DMS79 treated with DMSO at 0.1 percent for 48 hours (cell line): Measurements from ENCODE around the gene SLC7A5.
"Not testable (repeated sequence)": the region's sequence is repeated elsewhere in the genome, so short reads cannot be mapped to it uniquely, and the experiment has no call there.

Experiments
- DNase-seq: peaks from one replicate; lab custom pipeline; 2025; lab: John Stamatoyannopoulos, UW

SLC7A5 gene

DNA sequence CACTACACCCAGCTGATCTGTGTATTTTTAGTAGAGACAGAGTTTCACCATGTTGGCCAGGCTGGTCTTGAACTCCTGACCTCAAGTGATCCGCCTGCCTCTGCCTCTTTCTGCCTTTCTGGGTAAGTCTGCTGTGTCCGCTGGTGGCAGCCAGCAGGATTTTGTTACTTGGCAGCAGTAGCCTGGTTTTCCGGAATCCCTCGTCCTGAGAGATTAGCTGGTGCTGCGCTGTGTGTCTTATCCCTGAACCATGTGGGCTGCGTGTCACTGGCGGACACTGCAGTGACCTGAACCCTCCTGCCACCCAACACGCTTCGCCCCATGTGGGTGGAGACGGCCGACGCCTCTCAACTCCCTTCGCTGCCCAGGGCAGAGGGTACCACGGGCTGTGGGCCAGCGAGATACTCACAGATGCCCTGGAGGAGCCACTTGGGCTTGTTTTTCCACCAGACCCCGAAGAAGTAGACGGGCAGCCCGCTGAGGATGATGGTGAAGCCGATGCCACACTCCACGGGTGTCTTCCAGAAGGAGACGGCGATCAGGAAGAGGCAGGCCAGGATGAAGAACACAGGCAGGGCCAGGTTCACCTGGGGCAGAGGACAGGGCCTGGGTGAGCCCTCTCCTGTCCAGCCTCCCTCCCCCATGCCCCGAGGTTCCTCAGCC, 35.2 kb downstream of the SLC7A5 start:
- no peak for DNase-seq

DNA sequence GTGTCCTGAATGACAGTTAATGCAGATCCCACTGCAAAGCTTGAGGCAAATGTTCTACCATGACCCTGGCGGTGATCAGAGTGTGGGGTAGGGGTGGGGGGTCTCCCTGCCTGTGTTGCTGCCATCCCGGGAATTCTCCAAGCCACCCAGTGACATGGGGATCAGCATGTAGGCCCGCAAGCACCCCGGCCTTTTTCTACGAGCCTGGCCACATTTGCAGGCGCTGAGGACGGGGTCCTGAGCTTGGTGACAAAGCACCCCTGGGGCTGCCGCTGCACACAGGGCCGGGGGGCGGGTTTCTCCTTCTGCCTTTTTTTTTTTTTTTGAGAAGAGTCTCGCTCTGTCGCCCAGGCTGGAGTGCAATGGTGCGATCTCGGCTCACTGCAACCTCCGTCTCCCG, 35.8 kb downstream of the SLC7A5 start:
- DNase-seq = no peak

GRCh38 chr16:87832741-87833502, 36.4 kb downstream of the SLC7A5 start:
- no peak for DNase-seq

GRCh38 chr16:87832137-87832527, 37.2 kb downstream of the SLC7A5 start:
- no peak for DNase-seq

DNA sequence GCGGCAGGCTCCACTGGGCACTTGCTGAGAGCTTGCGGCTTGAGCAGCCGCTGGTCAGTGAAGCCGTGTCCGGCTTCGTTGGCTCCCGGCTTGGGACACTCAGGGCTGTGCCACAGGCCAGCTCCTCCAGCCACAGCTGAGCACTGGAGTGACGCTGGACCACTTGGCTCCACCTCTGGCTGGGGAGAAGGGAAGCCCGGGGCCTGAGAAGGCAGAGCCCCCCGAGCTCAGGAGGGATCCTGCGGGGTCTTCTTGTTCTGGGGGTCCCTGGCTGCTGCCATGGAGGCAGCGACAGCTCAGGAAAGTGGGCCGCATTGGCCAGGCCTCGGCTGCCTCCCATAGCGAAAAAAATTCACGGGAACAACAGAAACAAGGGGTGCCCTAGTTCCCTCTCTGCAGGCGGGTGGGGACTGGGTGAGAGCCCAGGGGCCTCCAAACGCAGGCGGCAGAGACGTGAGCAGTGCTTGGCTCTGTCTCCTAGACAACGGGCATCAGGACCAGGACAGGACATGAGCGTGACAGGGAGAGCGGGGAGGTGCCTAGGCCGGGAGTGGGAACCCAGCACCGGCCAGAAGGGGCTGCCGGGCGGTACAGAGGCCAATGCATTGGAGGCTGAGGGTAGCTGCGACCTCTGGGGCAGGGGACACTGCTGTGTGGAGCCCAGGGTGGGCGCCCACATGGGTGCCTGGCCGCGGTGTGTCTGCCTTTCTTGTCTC, 37.7 kb downstream of the SLC7A5 start:
- DNase-seq = no peak

- no peak for DNase-seq
Measured at GRCh38 chr16:87830673-87831420, 38.5 kb downstream of the SLC7A5 start.

- no peak for DNase-seq
Measured at GRCh38 chr16:87829988-87830672, 39.2 kb downstream of the SLC7A5 start.

DNA sequence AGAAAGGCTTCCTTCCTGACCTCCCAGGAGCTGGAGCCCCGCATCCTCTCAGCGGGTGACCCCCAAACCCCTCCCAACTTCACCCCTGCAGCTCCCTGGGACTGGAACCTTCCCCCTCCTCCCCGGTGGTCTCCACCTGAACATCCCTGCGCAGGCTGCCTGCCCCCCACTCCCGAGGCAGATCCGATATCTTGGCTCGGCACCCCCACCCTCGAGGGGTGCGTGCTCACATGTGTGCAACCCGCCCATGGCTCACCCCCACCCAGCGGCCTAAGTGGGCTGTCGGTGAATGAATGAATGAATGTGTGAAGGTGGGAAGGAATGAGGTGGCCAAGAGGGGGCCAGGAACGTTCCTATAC, 39.7 kb downstream of the SLC7A5 start:
- no peak for DNase-seq

DNA sequence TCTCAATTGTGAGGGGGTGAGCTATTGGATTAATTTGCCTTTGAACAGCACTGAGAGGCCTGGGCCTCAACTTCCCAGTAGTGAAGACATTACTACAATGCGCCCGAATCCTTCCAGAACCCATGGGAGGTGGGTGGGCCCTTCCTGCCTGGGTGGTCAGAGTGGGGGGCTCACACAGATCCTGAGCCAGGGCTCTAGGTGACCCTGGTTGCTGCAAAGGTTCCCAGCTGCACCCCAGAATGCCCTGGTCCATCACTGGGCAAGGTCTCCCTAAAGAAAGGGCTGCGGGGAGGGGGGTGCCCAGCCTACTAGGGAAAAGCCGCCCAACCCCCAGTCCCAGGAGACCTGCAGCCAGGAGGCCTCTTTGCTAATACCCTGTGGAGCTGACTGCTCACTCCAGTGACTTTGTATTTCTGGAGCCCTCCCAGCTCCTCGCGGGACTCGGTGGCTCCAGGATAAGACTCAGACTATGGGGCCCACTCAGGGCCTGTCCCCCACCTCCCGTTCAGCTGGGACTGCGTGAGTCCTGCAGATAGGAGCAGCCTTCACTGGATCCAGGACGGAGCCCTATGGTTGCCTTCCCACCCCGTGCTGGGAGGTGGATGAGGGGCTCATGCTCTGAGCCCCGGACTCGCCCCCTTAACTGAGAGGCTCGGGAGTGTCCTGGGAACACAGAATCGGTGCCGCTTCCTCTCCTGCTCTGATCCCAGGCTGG, 40.2 kb downstream of the SLC7A5 start:
- DNase-seq = no peak

DNA sequence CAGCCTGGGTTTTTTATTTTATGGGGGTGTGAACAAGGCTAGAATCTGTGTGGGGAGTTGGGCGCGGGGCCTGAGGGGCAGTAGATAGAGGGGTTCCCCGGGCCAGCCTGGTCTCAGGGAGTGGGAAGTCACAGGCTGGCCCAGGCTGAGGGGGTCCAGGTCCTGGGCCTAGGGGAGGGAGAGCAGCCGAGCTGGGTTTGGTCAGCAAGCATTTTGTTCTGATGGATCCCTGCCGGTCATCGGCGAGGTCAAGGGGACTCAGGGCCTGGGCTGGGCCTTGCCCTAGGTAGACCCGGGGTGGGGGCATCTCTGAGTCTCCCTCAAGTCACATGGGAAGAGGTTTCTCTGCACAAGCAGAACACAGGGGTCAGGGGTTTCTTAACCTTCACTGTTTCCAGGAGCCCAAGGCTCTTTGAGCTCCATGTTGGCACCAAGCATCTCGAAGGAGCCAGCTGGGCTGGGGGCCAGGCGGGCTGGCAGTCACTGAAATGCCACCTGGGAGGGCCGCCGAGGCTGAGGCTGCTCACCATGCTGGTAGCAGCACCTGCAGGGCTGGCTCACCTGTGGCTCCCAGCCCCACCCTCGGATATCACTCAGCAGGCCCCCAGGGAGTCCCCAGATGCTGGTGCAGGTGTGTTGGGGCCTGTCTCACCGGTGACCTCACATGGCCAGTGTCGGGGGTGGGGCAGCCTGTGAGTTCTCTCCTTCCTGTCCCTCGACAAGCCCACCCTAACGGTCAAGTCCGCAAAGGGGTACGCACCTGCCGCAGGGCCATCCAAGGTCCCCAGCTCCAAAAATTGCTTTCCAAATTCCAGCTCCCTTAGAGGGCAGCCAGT, 41.0 kb downstream of the SLC7A5 start:
- peak; percentile 12 for DNase-seq

- not testable (repeated sequence) for DNase-seq
Measured at GRCh38 chr16:87827588-87827915, 41.8 kb downstream of the SLC7A5 start.

DNA sequence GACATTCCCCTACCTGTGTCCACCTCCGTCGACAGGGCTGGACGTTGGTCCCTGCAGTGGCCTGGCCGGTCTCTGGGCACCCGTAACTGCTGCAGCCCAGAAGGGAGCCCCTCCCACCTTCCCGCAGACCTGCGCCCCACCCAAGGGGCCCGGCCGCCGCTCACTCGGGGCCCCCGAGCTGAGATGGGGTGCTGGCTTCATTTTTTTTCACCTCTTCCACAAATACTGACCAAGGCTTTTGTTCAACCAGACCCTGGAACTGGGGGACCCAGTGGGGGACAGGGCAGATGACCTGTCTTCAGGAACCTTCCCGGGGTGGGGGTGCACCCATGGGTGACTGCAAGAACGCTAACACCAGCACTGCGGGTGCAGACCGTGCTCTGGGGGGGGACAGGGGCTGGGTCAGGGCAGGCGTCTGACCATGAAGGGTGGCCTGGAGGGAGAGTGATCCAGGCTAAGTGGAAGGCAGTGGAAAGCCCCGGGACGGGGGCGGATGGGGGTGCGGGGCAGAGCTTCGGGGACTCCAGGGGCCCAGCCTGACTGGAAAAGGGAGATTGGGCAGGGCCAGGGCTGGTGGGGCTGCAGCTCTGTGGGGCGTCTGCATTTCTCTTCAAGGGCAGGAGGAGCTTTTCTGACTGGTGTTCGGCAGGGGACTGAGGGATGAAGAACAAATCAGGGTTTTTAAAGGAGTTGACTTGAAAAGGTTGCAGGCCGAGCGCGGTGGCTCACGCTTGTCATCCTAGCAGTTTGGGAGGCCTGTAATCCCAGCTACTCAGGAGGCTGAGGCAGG, 42.3 kb downstream of the SLC7A5 start:
- no peak for DNase-seq

GRCh38 chr16:87826407-87826797, 42.9 kb downstream of the SLC7A5 start:
- not testable (repeated sequence) for DNase-seq

DNA sequence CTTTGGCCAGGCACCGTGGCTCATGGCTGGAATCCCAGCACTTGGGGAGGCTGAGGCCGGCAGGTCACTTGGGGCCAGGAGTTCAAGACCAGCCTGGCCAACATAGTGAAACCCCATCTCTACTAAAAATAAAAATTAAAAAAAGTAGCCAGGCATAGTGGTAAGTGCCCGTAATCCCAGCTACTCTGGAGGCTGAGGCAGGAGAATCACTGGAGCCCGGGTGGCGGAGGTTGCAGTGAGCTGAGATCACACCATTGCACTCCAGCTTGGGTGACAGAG, 43.5 kb downstream of the SLC7A5 start:
- not testable (repeated sequence) for DNase-seq

DNA sequence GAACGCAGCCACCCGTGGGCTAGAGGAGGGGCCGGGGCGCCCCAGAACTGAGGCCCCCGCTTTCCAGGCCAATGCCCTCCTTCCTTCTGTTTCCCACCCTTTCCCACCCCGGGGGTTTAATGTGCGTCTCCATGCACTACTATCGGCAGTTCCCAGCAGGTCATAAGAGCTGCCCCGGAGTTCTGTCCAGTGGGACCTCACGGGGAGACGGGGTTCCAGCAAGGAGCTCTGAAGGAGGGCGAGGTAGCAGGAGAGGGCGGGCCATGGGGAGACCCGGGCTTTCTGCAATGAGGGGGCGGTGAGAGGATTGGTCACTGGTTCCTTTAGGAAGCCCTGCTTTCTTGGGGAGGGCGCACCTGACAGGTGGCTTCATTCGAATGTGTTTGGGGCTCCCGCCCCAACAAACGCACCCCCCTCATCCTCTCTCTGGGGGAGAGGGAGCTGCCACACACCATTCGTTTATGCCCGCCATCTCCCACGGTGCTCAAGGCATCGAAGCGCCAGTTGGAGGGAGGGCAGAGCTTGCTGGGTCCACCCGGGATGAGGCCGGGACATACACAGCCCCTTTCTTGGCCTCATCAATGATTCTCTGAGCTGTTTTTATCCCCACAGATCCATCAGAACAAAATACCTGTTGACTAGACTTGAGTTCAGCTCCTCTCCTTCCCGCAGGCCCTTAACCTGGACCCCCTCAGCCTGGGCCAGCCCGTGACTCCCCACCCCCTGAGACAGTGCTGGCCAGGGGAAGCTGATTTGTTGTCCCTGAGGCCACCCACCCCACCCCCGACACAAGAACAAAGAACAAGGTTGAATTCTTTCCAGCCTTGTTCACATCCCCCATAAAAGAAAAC, 44.1 kb downstream of the SLC7A5 start:
- DNase-seq = no peak

GRCh38 chr16:87824016-87824990, 45.0 kb downstream of the SLC7A5 start:
- DNase-seq = no peak

DNA sequence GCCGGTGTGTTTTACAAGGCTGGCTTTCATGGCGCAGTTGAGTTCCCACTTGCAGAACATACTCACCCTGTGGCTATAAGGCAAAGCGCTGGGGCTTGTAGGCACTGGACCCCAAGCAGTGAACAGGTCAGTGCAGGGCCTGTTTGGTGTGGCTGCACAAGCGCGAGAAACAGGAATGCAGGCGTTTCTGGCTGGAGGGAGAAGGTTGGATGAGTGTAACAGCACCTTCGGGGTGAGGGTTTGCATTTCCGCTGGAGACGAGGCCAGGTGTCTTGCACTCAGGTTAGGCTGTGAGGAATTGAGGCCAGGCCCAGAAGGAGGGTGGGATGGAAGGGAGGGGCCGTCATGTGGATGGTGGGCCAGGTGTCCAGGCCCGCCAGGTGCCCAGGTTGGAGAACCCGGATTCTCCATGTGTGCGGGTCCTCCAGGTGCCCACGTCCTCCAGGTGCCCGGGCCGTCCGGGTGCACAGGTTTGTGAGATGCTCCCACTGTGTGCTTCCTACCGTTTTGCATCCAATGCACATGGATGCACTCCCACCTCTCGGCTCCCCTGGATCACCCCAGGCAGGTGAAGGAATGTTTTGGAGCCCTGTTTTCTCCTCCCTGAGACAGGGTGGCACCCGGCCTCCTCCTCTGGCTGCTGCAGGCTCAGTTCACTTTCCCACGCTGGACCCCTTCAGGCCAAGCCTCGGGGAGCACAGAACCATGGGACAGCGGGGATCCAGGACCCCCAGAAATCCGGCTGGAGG, 46.0 kb downstream of the SLC7A5 start:
- DNase-seq = no peak
